GM12872 (cell line): ENCODE measurements around the gene ARMC3.

Experiments
- CTCF ChIP-seq: IDR thresholded peaks from 3 replicates; pipeline ENCODE4 v1.5.1; 2011; ENCODE audit warnings: low read depth, mild to moderate bottlenecking, low read length, moderate library complexity; ENCODE audit not compliant: insufficient read depth

ARMC3 gene, protein sequence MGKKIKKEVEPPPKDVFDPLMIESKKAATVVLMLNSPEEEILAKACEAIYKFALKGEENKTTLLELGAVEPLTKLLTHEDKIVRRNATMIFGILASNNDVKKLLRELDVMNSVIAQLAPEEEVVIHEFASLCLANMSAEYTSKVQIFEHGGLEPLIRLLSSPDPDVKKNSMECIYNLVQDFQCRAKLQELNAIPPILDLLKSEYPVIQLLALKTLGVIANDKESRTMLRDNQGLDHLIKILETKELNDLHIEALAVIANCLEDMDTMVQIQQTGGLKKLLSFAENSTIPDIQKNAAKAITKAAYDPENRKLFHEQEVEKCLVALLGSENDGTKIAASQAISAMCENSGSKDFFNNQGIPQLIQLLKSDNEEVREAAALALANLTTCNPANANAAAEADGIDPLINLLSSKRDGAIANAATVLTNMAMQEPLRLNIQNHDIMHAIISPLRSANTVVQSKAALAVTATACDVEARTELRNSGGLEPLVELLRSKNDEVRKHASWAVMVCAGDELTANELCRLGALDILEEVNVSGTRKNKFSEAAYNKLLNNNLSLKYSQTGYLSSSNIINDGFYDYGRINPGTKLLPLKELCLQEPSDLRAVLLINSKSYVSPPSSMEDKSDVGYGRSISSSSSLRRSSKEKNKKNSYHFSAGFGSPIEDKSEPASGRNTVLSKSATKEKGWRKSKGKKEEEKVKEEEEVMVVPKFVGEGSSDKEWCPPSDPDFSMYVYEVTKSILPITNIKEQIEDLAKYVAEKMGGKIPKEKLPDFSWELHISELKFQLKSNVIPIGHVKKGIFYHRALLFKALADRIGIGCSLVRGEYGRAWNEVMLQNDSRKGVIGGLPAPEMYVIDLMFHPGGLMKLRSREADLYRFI

DNA sequence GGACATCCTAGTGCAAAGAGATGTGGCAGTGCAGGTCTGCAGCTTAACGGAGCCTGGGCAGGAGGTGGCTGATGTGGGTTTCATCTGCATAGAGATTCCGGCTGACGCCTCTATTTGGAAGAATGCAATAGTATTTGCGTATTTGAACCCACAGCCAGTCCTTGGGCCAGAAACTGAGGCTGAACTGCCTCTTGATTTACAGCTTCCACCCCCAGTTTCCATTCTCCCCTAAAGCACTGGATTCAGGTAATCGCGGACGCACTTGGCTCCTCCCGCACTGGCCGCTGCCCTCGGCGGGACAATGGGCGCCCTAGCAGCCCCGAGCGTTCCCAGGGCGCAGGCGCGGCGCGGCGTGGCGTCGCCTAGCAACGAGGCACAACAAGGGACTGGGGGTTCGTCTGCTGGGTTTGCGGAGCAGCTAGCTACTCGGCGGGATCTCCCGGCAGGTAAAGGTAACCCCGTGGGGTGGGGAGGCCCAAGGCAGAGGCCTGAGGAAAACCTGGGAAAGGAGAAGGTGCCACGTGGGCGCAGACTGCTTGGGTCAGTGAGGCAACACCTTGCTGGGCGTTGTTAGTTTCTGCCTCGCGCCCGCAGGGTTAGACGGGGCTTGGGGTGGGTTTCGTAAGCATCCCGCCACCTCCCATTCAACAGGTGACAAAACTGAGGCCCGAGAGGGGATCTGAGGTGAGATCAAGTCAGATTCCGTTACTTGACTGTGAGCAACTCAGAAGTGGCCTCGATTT, at the start of gene ARMC3:
TSS of gene ARMC3 (plus strand) at position 393 of the 743 bp plus-strand sequence. CDS start 3,944 bp downstream, outside the sequence.
- no peak for TF ChIP-seq CTCF

- no peak for TF ChIP-seq CTCF
Observed at GRCh38 chr10:22891797-22892196, 36.1 kb upstream of the ARMC3 start.

DNA sequence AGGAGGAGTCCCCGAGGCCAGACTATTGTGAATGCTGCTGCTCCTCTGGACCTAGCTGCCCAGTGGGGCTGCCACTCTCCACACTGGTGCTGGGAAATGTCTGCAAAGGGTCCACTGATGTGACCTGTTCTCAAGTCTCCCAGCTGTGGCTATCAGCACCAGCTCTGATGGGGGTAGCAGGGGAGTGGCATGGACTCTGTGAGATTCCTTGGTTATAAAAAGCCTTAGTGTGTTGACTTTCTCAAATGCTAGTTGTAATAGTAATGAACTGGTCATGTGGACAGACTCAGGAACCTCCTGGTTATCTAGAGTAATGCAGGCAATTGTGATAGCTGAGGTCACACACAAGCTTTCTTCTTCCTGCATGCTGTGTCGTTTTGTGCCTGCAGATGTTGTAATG, 34.1 kb upstream of the ARMC3 start:
- TF ChIP-seq CTCF, result no peak

- TF ChIP-seq CTCF, result no peak
Observed at GRCh38 chr10:22894714-22895113, 33.1 kb upstream of the ARMC3 start.

DNA sequence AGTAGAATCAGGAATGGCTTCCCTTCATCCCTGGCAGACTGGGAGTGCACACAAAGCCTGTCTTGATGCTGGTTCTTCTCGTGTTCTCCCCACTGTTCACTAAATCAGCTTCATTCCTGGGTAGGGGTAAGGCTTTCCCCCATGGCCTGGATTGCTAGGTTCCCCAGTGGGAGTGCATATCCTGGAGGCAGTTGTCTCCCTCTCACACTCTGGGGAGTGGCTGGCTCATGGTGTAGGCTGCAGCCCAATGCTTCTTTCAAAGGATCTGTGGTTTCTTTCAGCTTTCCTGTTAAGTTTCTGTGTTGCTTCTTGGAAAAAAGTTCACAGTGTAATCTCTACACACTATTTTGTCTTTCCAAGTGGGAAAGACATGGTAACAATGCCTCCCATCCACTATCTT, 32.6 kb upstream of the ARMC3 start:
- no peak for TF ChIP-seq CTCF

DNA sequence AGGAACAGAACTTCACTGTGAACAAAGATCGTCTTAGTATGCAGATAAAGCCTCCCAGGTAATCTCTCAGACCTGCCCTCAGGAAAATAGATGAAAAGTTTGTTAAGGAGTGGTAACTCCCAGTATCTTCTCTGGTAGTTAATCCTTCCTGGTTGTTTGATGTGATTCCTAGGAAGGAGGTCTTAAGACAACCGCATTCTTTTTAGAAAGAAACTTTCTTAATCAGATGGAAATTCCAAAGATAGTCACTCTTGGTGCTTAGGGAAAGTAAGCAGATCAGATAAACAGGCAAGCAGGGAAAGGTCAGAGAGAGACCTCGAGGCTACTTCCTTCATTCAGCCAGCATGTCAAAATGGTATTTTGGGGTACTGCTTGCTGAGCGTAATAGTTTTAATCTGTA, 30.5 kb upstream of the ARMC3 start:
- TF ChIP-seq CTCF, result no peak

GRCh38 chr10:22899307-22899706, 28.5 kb upstream of the ARMC3 start:
- TF ChIP-seq CTCF, result no peak
